IMR-90 (cell line): ENCODE measurements around the gene WASF1. TPM values are rescaled to one million over a fixed set of nuclear protein-coding genes. Genes with fewer than 3 reads are reported as not detected.

Source experiments
- ATAC-seq: fragments of 200-7000 bp; cut with Tn5 transposase; 2 replicates; pipeline ENCODE4 v1.9.1; 2020; ENCODE audit warnings: low read depth, mild to moderate bottlenecking, moderate library complexity
- BruUV-seq: library from RNA; stranded (reverse); fragments of 400-500 nt; replicated peaks from 2 replicates; lab custom pipeline; 2021; lab: Mats Ljungman, UMichigan
- CTCF ChIA-PET: fragments of 300-600 bp; formaldehyde crosslinking; extraction: SDS; loops from one replicate; lab custom pipeline; 2021; ENCODE audit warnings: antibody characterized with exemption; lab: Yijun Ruan, JAX
- POLR2A ChIA-PET: fragments of 300-600 bp; sonication (Branson Sonifier 250); formaldehyde crosslinking; loops from one replicate; lab custom pipeline; 2022; ENCODE audit warnings: antibody characterized with exemption; ENCODE audit not compliant: unreplicated experiment; lab: Charles Lee
- DNase-seq: peaks from one replicate; pipeline ENCODE4 v3.0.0; 2013
- H2AFZ ChIP-seq: replicated peaks from 2 replicates; pipeline ENCODE3; 2013; ENCODE audit warnings: low read length, mild to moderate bottlenecking; ENCODE audit not compliant: poor library complexity
- H2AK5ac ChIP-seq: 2 replicates; pipeline ENCODE4 v1.6.1; 2013; ENCODE audit warnings: low read depth, low read length, inconsistent platforms
- H2AK9ac ChIP-seq: replicated peaks from 2 replicates; pipeline ENCODE3; 2013; ENCODE audit warnings: mild to moderate bottlenecking, low read depth, low read length, moderate library complexity; ENCODE audit not compliant: poor library complexity
- H2BK120ac ChIP-seq: 2 replicates; pipeline ENCODE4 v1.6.1; 2013; ENCODE audit warnings: low read depth, low read length, inconsistent platforms
- H2BK15ac ChIP-seq: 3 replicates; pipeline ENCODE4 v1.6.1; 2013; ENCODE audit warnings: low read depth, low read length, inconsistent platforms
- H2BK20ac ChIP-seq: 2 replicates; pipeline ENCODE4 v1.6.1; 2013; ENCODE audit warnings: low read depth, mild to moderate bottlenecking, inconsistent platforms, low read length, moderate library complexity
- H2BK5ac ChIP-seq: 2 replicates; pipeline ENCODE4 v1.6.1; 2013; ENCODE audit warnings: mild to moderate bottlenecking, low read depth, low read length, inconsistent platforms; ENCODE audit not compliant: poor library complexity, severe bottlenecking
- H3K14ac ChIP-seq: replicated peaks from 2 replicates; pipeline ENCODE4 v1.6.1; 2013; ENCODE audit warnings: low read depth, low read length, inconsistent platforms
- H3K18ac ChIP-seq: 2 replicates; pipeline ENCODE4 v1.6.1; 2013; ENCODE audit warnings: low read depth, low read length, control low read depth
- H3K23ac ChIP-seq: 2 replicates; pipeline ENCODE4 v1.6.1; 2013; ENCODE audit warnings: low read depth, low read length, inconsistent platforms
- H3K27ac ChIP-seq: 2 replicates; pipeline ENCODE4 v1.5.1; 2013; ENCODE audit warnings: mild to moderate bottlenecking, control low read depth, low read length; ENCODE audit not compliant: insufficient read depth
- H3K27me3 ChIP-seq: 2 replicates; pipeline ENCODE4 v1.6.1; 2013; ENCODE audit warnings: low read length; ENCODE audit not compliant: control insufficient read depth, insufficient read depth
- H3K36me3 ChIP-seq: 2 replicates; pipeline ENCODE4 v1.6.1; 2013; ENCODE audit warnings: low read length, mixed read lengths; ENCODE audit not compliant: control insufficient read depth, insufficient read depth
- H3K4ac ChIP-seq: 2 replicates; pipeline ENCODE4 v1.6.1; 2013; ENCODE audit warnings: low read depth, low read length, inconsistent platforms
- H3K4me1 ChIP-seq: 2 replicates; pipeline ENCODE4 v1.6.1; 2013; ENCODE audit warnings: low read length, mixed read lengths; ENCODE audit not compliant: control insufficient read depth, insufficient read depth
- H3K4me2 ChIP-seq: 2 replicates; pipeline ENCODE4 v1.6.1; 2013; ENCODE audit warnings: low read depth, mild to moderate bottlenecking, control low read depth, low read length, moderate library complexity
- H3K4me3 ChIP-seq: 2 replicates; pipeline ENCODE4 v1.5.1; 2013; ENCODE audit warnings: low read depth, mild to moderate bottlenecking, control low read depth, low read length, moderate library complexity; ENCODE audit not compliant: insufficient read depth
- H3K56ac ChIP-seq: 2 replicates; pipeline ENCODE4 v1.6.1; 2013; ENCODE audit warnings: low read length, inconsistent platforms; ENCODE audit not compliant: insufficient read depth; ENCODE audit errors: extremely low read depth
- H3K79me1 ChIP-seq, 2 experiments: 2 replicates each; pipeline ENCODE4 v1.6.1; 2013; ENCODE audit warnings: low read length in 2 of 2, inconsistent platforms in 1 of 2, low read depth in 1 of 2
- H3K9ac ChIP-seq: 2 replicates; pipeline ENCODE4 v1.6.1; 2013; ENCODE audit warnings: low read depth, low read length, control low read depth
- H3K9me1 ChIP-seq: 2 replicates; pipeline ENCODE4 v1.6.1; 2013; ENCODE audit warnings: low read length, inconsistent platforms; ENCODE audit not compliant: insufficient read depth
- H3K9me3 ChIP-seq: 2 replicates; pipeline ENCODE4 v1.6.1; 2013; ENCODE audit warnings: low read length; ENCODE audit not compliant: control insufficient read depth, insufficient read depth
- H4K20me1 ChIP-seq: 2 replicates; pipeline ENCODE4 v1.6.1; 2013; ENCODE audit warnings: low read length, inconsistent platforms; ENCODE audit not compliant: insufficient read depth
- H4K5ac ChIP-seq: 2 replicates; pipeline ENCODE4 v1.6.1; 2013; ENCODE audit warnings: mild to moderate bottlenecking, low read depth, low read length, control low read depth
- H4K8ac ChIP-seq, 2 experiments: 2 replicates each; pipeline ENCODE4 v1.6.1; 2013; ENCODE audit warnings: low read depth in 2 of 2, low read length in 2 of 2, control low read depth in 1 of 2, inconsistent platforms in 1 of 2
- H4K91ac ChIP-seq: 2 replicates; pipeline ENCODE4 v1.6.1; 2013; ENCODE audit warnings: low read depth, low read length, inconsistent platforms; ENCODE audit not compliant: insufficient read depth
- WGBS, 2 experiments: methylation state at CpG; one replicate each; pipeline versions ENCODE4 v1.1.5 to v1.1.7; 2013; ENCODE audit warnings: missing lambda C conversion rate in 2 of 2; ENCODE audit not compliant: insufficient read length in 1 of 2; ENCODE audit errors: extremely low coverage in 2 of 2; 5-methylcytosine and 5-hydroxymethylcytosine counted together
- dilution Hi-C: fragments of 300-500 bp; cut with HindIII; formaldehyde crosslinking; loops from one replicate; pipeline ENCODE4 v1.14.3; 2018; ENCODE audit warnings: low sequenced_read_pairs; ENCODE audit not compliant: unreplicated experiment
- in situ Hi-C: fragments of 300-500 bp; cut with MboI; formaldehyde crosslinking; loops from 3 replicates; pipeline ENCODE4 v1.14.3; 2019; ENCODE audit warnings: low sequenced_read_pairs, inconsistent platforms, mixed read lengths
- intact Hi-C: fragments of 100-400 bp; cut with micrococcal nuclease; formaldehyde crosslinking; loops from 2 replicates; pipeline ENCODE4 v1.10.0; 2022
- polyA plus RNA-seq, 3 experiments: library from polyadenylated mRNA; depleted of rRNA; stranded (reverse); fragments of >200 nt; gene quantifications; 2 replicates each; pipeline ENCODE4 v1.2.3, GENCODE V29; 2012; ENCODE audit warnings: low replicate concordance in 1 of 3
- total RNA-seq: library from RNA; depleted of rRNA; stranded (reverse); fragments of >200 nt; gene quantifications from 2 replicates; pipeline ENCODE4 v1.2.3, GENCODE V29; 2012
- TF ChIP-seq, protein P1 (sequence below): fragments of 150-350 bp; IDR thresholded peaks from 2 replicates; pipeline ENCODE4 v1.6.1; 2016; ENCODE audit warnings: low read depth, mild to moderate bottlenecking, low read length, moderate library complexity, borderline replicate concordance

Gene WASF1
- total and polyA plus RNA-seq, 2 of the 4 experiments (the other 2 are of a cell fraction) = 3.0 to 17.3 TPM

DNA sequence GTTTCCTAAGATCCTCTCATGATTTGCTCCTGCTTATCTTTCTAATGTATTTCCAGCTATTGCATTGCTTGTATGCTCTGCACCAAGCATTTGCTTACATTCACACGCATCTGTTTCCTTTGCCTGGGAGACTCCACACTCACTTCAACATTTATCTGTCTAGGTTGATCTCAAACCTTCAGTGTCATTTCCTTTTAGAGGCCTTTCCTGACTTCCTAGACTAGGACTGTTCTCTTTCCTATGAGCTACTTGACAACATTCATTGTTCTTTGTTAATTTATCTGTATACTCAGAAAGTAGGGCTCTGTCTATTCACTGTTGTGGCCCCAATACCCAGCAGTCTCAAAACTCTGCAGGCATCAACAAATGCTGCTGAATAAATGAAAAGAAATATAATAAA, 84.4 kb downstream of the WASF1 start:
- Histone ChIP-seq H3K79me1 (no peaks in the 10 kb centered on the region), H2BK120ac (no peak overlapping the region), H4K8ac (no peak overlapping the region), H2AK9ac (no peak overlapping the region), H3K23ac (no peak overlapping the region), H2BK15ac (no peak overlapping the region), H3K27ac (no peak overlapping the region), H2AFZ (no peak overlapping the region), H3K18ac (no peak overlapping the region), H3K36me3 (no peaks in the 10 kb centered on the region), H4K91ac (no peak overlapping the region), H3K9ac (no peak overlapping the region), H2BK20ac (no peak overlapping the region), H4K20me1 (no peaks in the 10 kb centered on the region), H3K4me3 (no peak overlapping the region), H2BK5ac (no peak overlapping the region), H3K4ac (no peak overlapping the region), H3K4me2 (no peak overlapping the region), H3K4me1 (0 out of 2 replicates have a peak, but pooled peaks cover 2% of the 10 kb centered on the region), H4K5ac (no peak overlapping the region), H3K56ac (no peak overlapping the region), H3K27me3 (no peaks in the 10 kb centered on the region), H2AK5ac (no peak overlapping the region), H3K9me3 (no peaks in the 10 kb centered on the region), H3K14ac (no peak overlapping the region), H3K9me1 (peaks cover 3% of the 10 kb centered on the region; the same call in 1 of the 2 replicates)
- ATAC-seq (no peak), DNase-seq (no peak)
- dilution Hi-C loops (no loop called here), in situ Hi-C loops (no loop called here), intact Hi-C loops (no loop called here)
- WGBS, 2 experiments = no CpG with 5 or more reads among the region's 1 CpG
- BruUV-seq = no TSS peak
- ChIA-PET CTCF (no interaction called here), POLR2A (no interaction called here)
- TF ChIP-seq, protein P1, sequence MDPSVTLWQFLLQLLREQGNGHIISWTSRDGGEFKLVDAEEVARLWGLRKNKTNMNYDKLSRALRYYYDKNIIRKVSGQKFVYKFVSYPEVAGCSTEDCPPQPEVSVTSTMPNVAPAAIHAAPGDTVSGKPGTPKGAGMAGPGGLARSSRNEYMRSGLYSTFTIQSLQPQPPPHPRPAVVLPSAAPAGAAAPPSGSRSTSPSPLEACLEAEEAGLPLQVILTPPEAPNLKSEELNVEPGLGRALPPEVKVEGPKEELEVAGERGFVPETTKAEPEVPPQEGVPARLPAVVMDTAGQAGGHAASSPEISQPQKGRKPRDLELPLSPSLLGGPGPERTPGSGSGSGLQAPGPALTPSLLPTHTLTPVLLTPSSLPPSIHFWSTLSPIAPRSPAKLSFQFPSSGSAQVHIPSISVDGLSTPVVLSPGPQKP = no peak
